H1 (cell line): ENCODE results near the gene NR4A1. TPM values are rescaled to one million over a fixed set of nuclear protein-coding genes. Genes with fewer than 3 reads are reported as not detected.

Experiments used
- CHD7 ChIP-seq: fragments of 300-600 bp; sonication (generic); IDR thresholded peaks from 2 replicates; pipeline ENCODE4 v1.7.1; 2012; ENCODE audit warnings: low read length, moderate library complexity, mild to moderate bottlenecking, inconsistent platforms; ENCODE audit not compliant: insufficient replicate concordance
- CREB1 ChIP-seq: IDR thresholded peaks from 2 replicates; pipeline ENCODE4 v1.6.1; 2012; ENCODE audit warnings: inconsistent platforms
- EZH2 ChIP-seq: fragments of 200-600 bp; sonication (generic); IDR thresholded peaks from 2 replicates; pipeline ENCODE4 v1.7.1; 2012; ENCODE audit warnings: low read depth, mild to moderate bottlenecking, moderate library complexity, low read length, inconsistent platforms; ENCODE audit not compliant: severe bottlenecking
- GTF2F1 ChIP-seq: IDR thresholded peaks from 2 replicates; pipeline ENCODE4 v1.6.1; 2012; ENCODE audit warnings: low read depth, low read length, improper control_type of control experiment, borderline replicate concordance
- PHF8 ChIP-seq: fragments of 200-600 bp; sonication (generic); conservative IDR thresholded peaks from 2 replicates; pipeline ENCODE4 v1.7.1; 2012; ENCODE audit warnings: low read depth, mild to moderate bottlenecking, inconsistent platforms, low read length, moderate library complexity
- RAD21 ChIP-seq, 2 experiments: IDR thresholded peaks in 1 of 2; conservative IDR thresholded peaks in 1 of 2; 2 replicates each; pipeline ENCODE4 v1.6.1; 2011; ENCODE audit warnings: low read depth in 2 of 2, low read length in 2 of 2, improper control_type of control experiment in 1 of 2, inconsistent platforms in 1 of 2, mild to moderate bottlenecking in 1 of 2, moderate library complexity in 1 of 2
- SP4 ChIP-seq: IDR thresholded peaks from 2 replicates; pipeline ENCODE4 v1.6.1; 2012; ENCODE audit warnings: low read length, inconsistent platforms
- TCF12 ChIP-seq: IDR thresholded peaks from 2 replicates; pipeline ENCODE4 v1.6.1; 2011; ENCODE audit warnings: low read depth, mild to moderate bottlenecking, low read length
- YY1 ChIP-seq: IDR thresholded peaks from 2 replicates; pipeline ENCODE4 v1.6.1; 2011; ENCODE audit warnings: low read depth, mild to moderate bottlenecking, low read length
- polyA plus RNA-seq, 7 experiments: library from polyadenylated mRNA; depleted of rRNA in 3 of 7; stranded (reverse) in 5 of 7; unstranded in 2 of 7; fragments of >200 nt in 5 of 7; fragments of 200-250 nt in 2 of 7; gene quantifications; 1 replicate in 5 of 7; 2 replicates in 1 of 7; 4 replicates in 1 of 7; pipeline versions ENCODE4 v1.2.1 to v1.2.3, GENCODE V29; 2011 to 2013; ENCODE audit warnings: missing spikeins in 2 of 7, mixed read lengths in 2 of 7
- total RNA-seq: library from RNA; stranded (reverse); fragmentation: NEBNext Ultra II Directional; extraction: Animal tissue kit (Norgen Biotek cat#: 25700); gene quantifications from 2 replicates; pipeline ENCODE4 v1.2.1, GENCODE V29; 2021
- TF ChIP-seq, protein P1 (sequence below): IDR thresholded peaks from 2 replicates; pipeline ENCODE4 v1.6.1; 2012; ENCODE audit warnings: inconsistent platforms

Gene NR4A1
- total and polyA plus RNA-seq, 2 of the 8 experiments (the other 6 are each of a cell fraction or from before 2014, with no cell fraction given), result 18.7 to 23.3 TPM

- no peak for TF ChIP-seq CHD7
- TF ChIP-seq PHF8, result peak; percentile 34; the same call in 1 of the 2 replicates
- TF ChIP-seq GTF2F1, result no peak
- no peak for TF ChIP-seq TCF12
- TF ChIP-seq CREB1, result peak; percentile 81
- 0 out of 2 replicates have a peak, but pooled peaks have one; percentile 4 for TF ChIP-seq YY1
- TF ChIP-seq EZH2, result no peak
- TF ChIP-seq RAD21 (IDR thresholded peaks at IDR 0.05 in 1 of 2, conservative IDR thresholded peaks at IDR 0.05 in 1 of 2; ENCODE audit: low read depth in 2 of 2, low read length in 2 of 2), result no peak
- TF ChIP-seq SP4, result no peak
- TF ChIP-seq, protein P1, sequence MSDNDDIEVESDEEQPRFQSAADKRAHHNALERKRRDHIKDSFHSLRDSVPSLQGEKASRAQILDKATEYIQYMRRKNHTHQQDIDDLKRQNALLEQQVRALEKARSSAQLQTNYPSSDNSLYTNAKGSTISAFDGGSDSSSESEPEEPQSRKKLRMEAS, result no peak
Observed at GRCh38 chr12:52050758-52051541, at the start of gene NR4A1 (continued).
